SU-DHL-6 (cell line): ENCODE results near the gene ACSL6.

Experiments used
- H2AFZ ChIP-seq: fragments of 200-600 bp; sonication (generic); 2 replicates; pipeline ENCODE4 v1.6.1; 2014; ENCODE audit warnings: low read depth, mild to moderate bottlenecking, moderate library complexity, mixed read lengths, antibody characterized with exemption, low read length; ENCODE audit not compliant: severe bottlenecking
- H3F3A ChIP-seq: fragments of 200-600 bp; shearing (Covaris generic); 2 replicates; pipeline ENCODE4 v1.6.0; 2016; ENCODE audit warnings: antibody characterized with exemption, mild to moderate bottlenecking; ENCODE audit not compliant: insufficient read depth
- H3K27ac ChIP-seq: fragments of 200-600 bp; sonication (generic); 2 replicates; pipeline ENCODE4 v1.5.1; 2016; ENCODE audit warnings: low read depth, mild to moderate bottlenecking, low read length, moderate library complexity, mixed read lengths
- H3K27me3 ChIP-seq: fragments of 200-600 bp; sonication (generic), shearing (Covaris generic); 2 replicates; pipeline ENCODE4 v1.6.0; 2014; ENCODE audit warnings: mild to moderate bottlenecking, low read length
- H3K36me3 ChIP-seq: fragments of 200-600 bp; sonication (generic); 2 replicates; pipeline ENCODE4 v1.6.1; 2014; ENCODE audit warnings: mild to moderate bottlenecking, low read length, mixed read lengths
- H3K4me2 ChIP-seq: fragments of 300-600, 200-600 bp; shearing (Covaris generic), sonication (generic); 2 replicates; pipeline ENCODE4 v1.6.0; 2014; ENCODE audit warnings: low read length, low read depth, mild to moderate bottlenecking; ENCODE audit not compliant: poor library complexity, severe bottlenecking
- H3K4me3 ChIP-seq: fragments of 200-600 bp; sonication (generic); 2 replicates; pipeline ENCODE4 v1.5.1; 2014; ENCODE audit warnings: antibody characterized with exemption, low read length, mild to moderate bottlenecking, mixed read lengths; ENCODE audit not compliant: insufficient read depth, poor library complexity, severe bottlenecking
- H3K79me2 ChIP-seq: fragments of 200-600 bp; sonication (generic); 2 replicates; pipeline ENCODE4 v1.6.1; 2014; ENCODE audit warnings: mild to moderate bottlenecking, low read length, moderate library complexity; ENCODE audit not compliant: insufficient read depth
- H3K9ac ChIP-seq: fragments of 200-600 bp; sonication (generic); 2 replicates; pipeline ENCODE4 v1.7.0; 2014; ENCODE audit warnings: mild to moderate bottlenecking, low read length
- H3K9me2 ChIP-seq: fragments of 200-600 bp; sonication (generic); replicated peaks from 2 replicates; pipeline ENCODE4 v1.6.1; 2014; ENCODE audit warnings: low read length; ENCODE audit not compliant: insufficient read depth
- H3K9me3 ChIP-seq: fragments of 200-600 bp; sonication (generic); 2 replicates; pipeline ENCODE4 v1.6.1; 2014; ENCODE audit warnings: low read length, mixed read lengths; ENCODE audit not compliant: insufficient read depth
- H4K20me1 ChIP-seq: fragments of 200-600 bp; sonication (generic); 2 replicates; pipeline ENCODE4 v1.6.1; 2014; ENCODE audit warnings: low read depth, mild to moderate bottlenecking, antibody characterized with exemption, low read length, moderate library complexity, mixed read lengths
- EZH2phosphoT487 ChIP-seq: fragments of 200-600 bp; sonication (generic), shearing (Covaris generic); conservative IDR thresholded peaks from 2 replicates; pipeline ENCODE4 v1.6.1; 2018; ENCODE audit warnings: mild to moderate bottlenecking, antibody characterized with exemption, low read length, moderate library complexity, mixed read lengths
- TF ChIP-seq, protein P1 (sequence below): fragments of 200-600 bp; sonication (generic); IDR thresholded peaks from one replicate; pipeline ENCODE4 v1.5.1; 2017; ENCODE audit warnings: antibody characterized with exemption, mild to moderate bottlenecking, low read length, moderate library complexity; ENCODE audit not compliant: insufficient read depth, poor library complexity, severe bottlenecking

Gene ACSL6

DNA sequence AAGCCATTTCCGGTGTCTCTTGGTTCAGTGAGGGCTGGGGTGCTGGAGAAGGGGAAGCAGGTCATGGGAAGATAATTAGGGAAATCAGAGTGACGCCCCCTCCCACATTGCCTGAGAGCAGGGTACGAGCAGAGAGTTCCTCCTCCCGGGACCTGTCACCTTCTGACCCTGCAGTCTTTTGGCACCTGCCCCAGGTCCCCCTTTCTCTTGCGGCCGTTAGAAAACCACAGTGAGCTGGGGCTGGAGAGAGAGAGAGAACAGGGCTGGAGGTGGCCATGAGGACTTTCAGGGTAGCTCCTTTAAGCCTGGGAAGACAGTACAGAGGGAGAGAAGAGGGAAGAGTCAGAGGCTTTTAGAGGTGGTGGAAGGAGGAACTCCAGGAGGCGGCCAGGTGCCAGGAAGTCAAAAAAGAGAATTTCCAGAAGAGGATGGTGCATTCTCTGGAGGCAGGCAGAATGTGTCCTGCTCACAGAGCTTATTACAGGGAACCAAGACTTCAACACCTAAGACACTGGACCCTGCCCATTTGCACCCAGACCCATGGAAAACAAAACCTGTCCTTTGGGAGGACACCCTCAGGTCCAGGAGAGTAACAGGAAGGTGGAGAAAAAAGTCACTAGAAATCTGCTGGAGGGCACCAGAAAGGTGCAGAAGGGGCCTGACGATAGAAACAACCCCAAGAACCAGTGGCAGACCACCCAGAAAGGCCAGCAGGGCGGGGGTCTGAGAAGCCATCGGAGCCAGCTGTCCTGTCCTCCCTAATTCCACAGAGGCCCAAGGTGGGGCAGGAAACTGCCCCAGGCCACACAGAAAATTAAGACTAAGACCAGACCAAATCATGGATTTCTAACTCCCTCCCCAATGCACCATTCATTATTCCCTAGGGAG, 6.5 kb upstream of the ACSL6 start:
- Histone ChIP-seq H2AFZ (no peak overlapping the region), H3K27ac (no peak overlapping the region), H3K79me2 (no peaks in the 10 kb centered on the region), H4K20me1 (no peaks in the 10 kb centered on the region), H3K4me2 (no peak overlapping the region), H3K9me2 (no peaks in the 10 kb centered on the region), H3F3A (no peaks in the 10 kb centered on the region), H3K9me3 (no peaks in the 10 kb centered on the region), H3K4me3 (no peak overlapping the region), H3K9ac (no peak overlapping the region), H3K36me3 (no peaks in the 10 kb centered on the region), H3K27me3 (no peaks in the 10 kb centered on the region)
- no peak for TF ChIP-seq EZH2phosphoT487
- TF ChIP-seq, protein P1, sequence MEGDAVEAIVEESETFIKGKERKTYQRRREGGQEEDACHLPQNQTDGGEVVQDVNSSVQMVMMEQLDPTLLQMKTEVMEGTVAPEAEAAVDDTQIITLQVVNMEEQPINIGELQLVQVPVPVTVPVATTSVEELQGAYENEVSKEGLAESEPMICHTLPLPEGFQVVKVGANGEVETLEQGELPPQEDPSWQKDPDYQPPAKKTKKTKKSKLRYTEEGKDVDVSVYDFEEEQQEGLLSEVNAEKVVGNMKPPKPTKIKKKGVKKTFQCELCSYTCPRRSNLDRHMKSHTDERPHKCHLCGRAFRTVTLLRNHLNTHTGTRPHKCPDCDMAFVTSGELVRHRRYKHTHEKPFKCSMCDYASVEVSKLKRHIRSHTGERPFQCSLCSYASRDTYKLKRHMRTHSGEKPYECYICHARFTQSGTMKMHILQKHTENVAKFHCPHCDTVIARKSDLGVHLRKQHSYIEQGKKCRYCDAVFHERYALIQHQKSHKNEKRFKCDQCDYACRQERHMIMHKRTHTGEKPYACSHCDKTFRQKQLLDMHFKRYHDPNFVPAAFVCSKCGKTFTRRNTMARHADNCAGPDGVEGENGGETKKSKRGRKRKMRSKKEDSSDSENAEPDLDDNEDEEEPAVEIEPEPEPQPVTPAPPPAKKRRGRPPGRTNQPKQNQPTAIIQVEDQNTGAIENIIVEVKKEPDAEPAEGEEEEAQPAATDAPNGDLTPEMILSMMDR, result no peak

DNA sequence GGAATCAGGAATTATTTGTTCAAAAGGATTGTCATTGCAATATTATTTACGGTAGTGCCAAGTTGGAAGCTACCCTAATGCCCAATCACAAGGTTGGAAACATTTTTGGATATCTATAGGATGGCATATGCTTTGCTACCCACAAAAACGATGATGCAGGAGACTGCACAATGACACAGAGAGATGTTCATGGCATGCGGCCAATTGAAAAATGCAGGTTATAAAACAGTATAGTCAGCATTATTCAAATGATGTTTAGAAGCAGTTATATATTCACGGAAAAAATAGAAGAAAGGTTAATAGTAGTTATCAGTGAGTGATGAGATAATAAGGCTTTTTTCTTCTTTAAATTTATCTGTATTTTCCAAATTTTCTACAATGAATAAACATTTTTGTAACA, 5.9 kb upstream of the ACSL6 start:
- no peaks in the 10 kb centered on the region for H4K20me1 ChIP-seq
- H3K4me2 ChIP-seq, result no peak overlapping the region
- TF ChIP-seq EZH2phosphoT487, result no peak
- TF ChIP-seq, protein P1, result no peak
- H3K27me3 ChIP-seq, result no peaks in the 10 kb centered on the region
- no peak overlapping the region for H3K9ac ChIP-seq
- no peak overlapping the region for H2AFZ ChIP-seq
- H3K9me3 ChIP-seq, result no peaks in the 10 kb centered on the region
- no peaks in the 10 kb centered on the region for H3K36me3 ChIP-seq
- no peak overlapping the region for H3K4me3 ChIP-seq
- H3K9me2 ChIP-seq, result no peaks in the 10 kb centered on the region
- no peak overlapping the region for H3K27ac ChIP-seq
- H3K79me2 ChIP-seq, result no peaks in the 10 kb centered on the region
- no peaks in the 10 kb centered on the region for H3F3A ChIP-seq

DNA sequence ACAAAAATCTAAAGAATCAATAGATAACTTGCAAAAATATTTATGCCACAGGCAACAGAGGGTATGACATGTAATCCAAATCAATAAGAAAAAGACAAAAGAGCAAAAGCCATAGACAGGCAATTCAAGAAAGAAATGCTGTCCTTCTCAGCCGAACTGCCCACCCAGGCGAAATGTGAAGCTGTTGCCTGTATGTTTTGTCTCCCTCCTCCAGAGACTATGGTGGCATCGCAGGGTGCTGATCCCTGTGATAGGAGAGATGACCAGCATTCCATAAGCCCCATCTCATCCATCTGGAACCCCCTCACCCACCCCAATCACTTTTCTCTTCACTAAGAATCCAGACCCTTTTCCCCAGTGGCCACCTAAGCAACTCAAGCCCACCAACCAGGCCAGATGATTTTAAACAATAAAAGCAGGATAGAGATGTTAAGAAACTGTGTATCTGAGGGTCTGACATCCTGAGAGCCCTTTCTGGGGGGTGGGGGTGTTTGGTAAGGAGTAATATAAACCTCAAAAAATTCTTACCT, 5.3 kb upstream of the ACSL6 start:
- Histone ChIP-seq H3K9me3 (no peaks in the 10 kb centered on the region), H3K9ac (no peak overlapping the region), H3K4me3 (no peak overlapping the region), H3K27me3 (no peaks in the 10 kb centered on the region), H3F3A (no peaks in the 10 kb centered on the region), H3K79me2 (no peaks in the 10 kb centered on the region), H3K9me2 (no peaks in the 10 kb centered on the region), H3K27ac (no peak overlapping the region), H2AFZ (no peak overlapping the region), H3K4me2 (no peak overlapping the region), H4K20me1 (no peaks in the 10 kb centered on the region), H3K36me3 (no peaks in the 10 kb centered on the region)
- no peak for TF ChIP-seq EZH2phosphoT487
- TF ChIP-seq, protein P1, result no peak
